ENCODE data around the gene RETREG1.

GRCh38 chr5:16574789-16575721 lies 41.7 kb downstream of the RETREG1 start:
- TF ChIP-seq CTCF (IDR thresholded peaks at IDR 0.05) (no peak), POLR2A (IDR thresholded peaks at IDR 0.05) (no peak)

Measured in testis (tissue), 2 donors.